NB4 (cell line): ENCODE data around the gene DNASE1L3.

ENCODE experiments used
- MAX ChIP-seq: IDR thresholded peaks from 2 replicates; pipeline ENCODE4 v1.6.1; 2011; ENCODE audit warnings: low read depth, low read length
- MYC ChIP-seq: IDR thresholded peaks from 2 replicates; pipeline ENCODE4 v1.6.1; 2011; ENCODE audit warnings: low read depth, low read length
- POLR2A ChIP-seq: IDR thresholded peaks from 2 replicates; pipeline ENCODE4 v1.6.1; 2011; ENCODE audit warnings: mild to moderate bottlenecking; ENCODE audit not compliant: insufficient read length; ENCODE audit errors: extremely low read depth
- TF ChIP-seq, protein P1 (sequence below): IDR thresholded peaks from one replicate; pipeline ENCODE4 v1.5.1; 2012; ENCODE audit warnings: low read depth, low read length

DNA sequence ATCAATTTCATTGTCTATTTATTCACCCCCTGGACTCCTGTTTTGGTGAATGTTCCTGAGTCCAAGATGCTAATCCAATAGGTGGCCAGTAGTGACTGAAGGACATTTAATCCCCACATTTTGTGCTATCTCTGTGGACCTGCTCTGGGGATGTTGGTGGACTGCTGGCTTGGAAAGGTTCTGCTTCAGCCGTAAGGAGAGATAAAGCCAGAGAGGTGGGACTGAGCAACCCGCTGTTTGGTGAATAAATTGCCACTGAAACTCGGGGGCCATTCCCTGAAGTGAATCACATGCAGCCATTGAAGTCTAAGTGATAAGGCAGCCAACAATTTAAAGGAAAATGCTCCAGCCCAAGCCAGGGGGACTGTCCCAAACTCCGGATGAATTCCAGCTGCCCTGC is 25.2 kb upstream of the DNASE1L3 start:
- TF ChIP-seq, protein P1, sequence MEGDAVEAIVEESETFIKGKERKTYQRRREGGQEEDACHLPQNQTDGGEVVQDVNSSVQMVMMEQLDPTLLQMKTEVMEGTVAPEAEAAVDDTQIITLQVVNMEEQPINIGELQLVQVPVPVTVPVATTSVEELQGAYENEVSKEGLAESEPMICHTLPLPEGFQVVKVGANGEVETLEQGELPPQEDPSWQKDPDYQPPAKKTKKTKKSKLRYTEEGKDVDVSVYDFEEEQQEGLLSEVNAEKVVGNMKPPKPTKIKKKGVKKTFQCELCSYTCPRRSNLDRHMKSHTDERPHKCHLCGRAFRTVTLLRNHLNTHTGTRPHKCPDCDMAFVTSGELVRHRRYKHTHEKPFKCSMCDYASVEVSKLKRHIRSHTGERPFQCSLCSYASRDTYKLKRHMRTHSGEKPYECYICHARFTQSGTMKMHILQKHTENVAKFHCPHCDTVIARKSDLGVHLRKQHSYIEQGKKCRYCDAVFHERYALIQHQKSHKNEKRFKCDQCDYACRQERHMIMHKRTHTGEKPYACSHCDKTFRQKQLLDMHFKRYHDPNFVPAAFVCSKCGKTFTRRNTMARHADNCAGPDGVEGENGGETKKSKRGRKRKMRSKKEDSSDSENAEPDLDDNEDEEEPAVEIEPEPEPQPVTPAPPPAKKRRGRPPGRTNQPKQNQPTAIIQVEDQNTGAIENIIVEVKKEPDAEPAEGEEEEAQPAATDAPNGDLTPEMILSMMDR: no peak
- no peak for TF ChIP-seq POLR2A
- no peak for TF ChIP-seq MYC
- TF ChIP-seq MAX: no peak
